Gastrocnemius medialis (tissue), 4 donors: ENCODE results near the gene ACOT11. TPM values are rescaled to one million over a fixed set of nuclear protein-coding genes. Genes with fewer than 3 reads are reported as not detected.
"Not testable (repeated sequence)": the region's sequence is repeated elsewhere in the genome, so short reads cannot be mapped to it uniquely, and the experiment has no call there.

Experiments
- ATAC-seq, 2 donors: fragments of 150-250 bp; one replicate each; pipeline ENCODE4 v1.9.1; 2016
- DNase-seq, 2 donors: peaks; one replicate each; pipeline ENCODE4 v3.0.0-alpha.2; 2019
- H3K27ac ChIP-seq, 4 donors: fragments of 200-600 bp; sonication (generic); 1 replicate in 1 of 4; 2 replicates in 3 of 4; pipeline ENCODE4 v1.5.1; 2016 to 2018; ENCODE audit warnings: mild to moderate bottlenecking in 2 of 4, moderate library complexity in 1 of 4
- H3K27me3 ChIP-seq, 3 donors: fragments of 200-600 bp; sonication (generic) in 2 of 3; 1 replicate in 1 of 3; 2 replicates in 2 of 3; pipeline versions ENCODE4 v1.5.1 to v1.6.0; 2016 to 2019; ENCODE audit warnings: mild to moderate bottlenecking in 1 of 3, moderate library complexity in 1 of 3
- H3K36me3 ChIP-seq, 2 donors: fragments of 200-600 bp; sonication (generic) in 1 of 2; one replicate each; pipeline ENCODE4 v1.5.1; 2017 to 2018
- H3K4me1 ChIP-seq, 2 donors: fragments of 200-600 bp; sonication (generic) in 1 of 2; one replicate each; pipeline ENCODE4 v1.5.1; 2016 to 2017; ENCODE audit warnings: mild to moderate bottlenecking in 2 of 2
- H3K4me3 ChIP-seq, 4 donors: fragments of 200-600 bp; sonication (generic) in 3 of 4; 1 replicate in 1 of 4; 2 replicates in 3 of 4; pipeline ENCODE4 v1.5.1; 2016 to 2019; ENCODE audit warnings: mild to moderate bottlenecking in 2 of 4
- H3K9me3 ChIP-seq, 3 donors: fragments of 200-600 bp; sonication (generic) in 2 of 3; 1 replicate in 1 of 3; 2 replicates in 2 of 3; pipeline ENCODE4 v1.5.1; 2016 to 2019
- CTCF ChIP-seq, 5 experiments: fragments of 450-650 bp in 3 of 5; fragments of 200-600 bp in 2 of 5; sonication (generic) in 2 of 5; IDR thresholded peaks in 4 of 5; conservative IDR thresholded peaks in 1 of 5; 1 replicate in 4 of 5; 2 replicates in 1 of 5; pipeline ENCODE4 v1.5.1; 2016 to 2019; ENCODE audit warnings: antibody characterized with exemption in 5 of 5, mild to moderate bottlenecking in 3 of 5, moderate library complexity in 3 of 5
- POLR2A ChIP-seq, 2 donors: fragments of 450-650 bp; IDR thresholded peaks; one replicate each; pipeline ENCODE4 v1.6.1; 2017; ENCODE audit warnings: antibody characterized with exemption in 2 of 2, mild to moderate bottlenecking in 2 of 2, moderate library complexity in 2 of 2
- in situ Hi-C, 4 donors: fragments of 200-750 bp; cut with MboI; loops; one replicate each; pipeline versions ENCODE4 v1.15.0 to v1.8.0; 2017; ENCODE audit warnings: low sequenced_read_pairs in 4 of 4
- intact Hi-C: fragments of 100-400 bp; cut with DNase I; formaldehyde crosslinking; loops from one replicate; pipeline ENCODE4 v1.15.1; 2023; ENCODE audit warnings: low total_unique reads
- total RNA-seq, 4 donors: library from RNA; depleted of rRNA; stranded (reverse); fragments of >200 nt; gene quantifications; one replicate each; pipeline versions ENCODE4 v1.1.0 to v1.2.3, GENCODE V29; 2016

ACOT11 gene
- total RNA-seq, 4 donors from 2014 or later = 0.90 to 3.2 (median 1.2) TPM

GRCh38 chr1:54517496-54517895 is 30.5 kb upstream of the ACOT11 start:
- in situ Hi-C loops (no loop called here), intact Hi-C loops (no loop called here)

GRCh38 chr1:54518489-54518888 is 29.5 kb upstream of the ACOT11 start:
- in situ Hi-C loops (no loop called here), intact Hi-C loops (no loop called here)
- no peaks in the 10 kb centered on the region for H3K27me3 ChIP-seq
- ATAC-seq (no peak), DNase-seq (no peak)
- TF ChIP-seq CTCF (IDR thresholded peaks at IDR 0.05 in 4 of 5, conservative IDR thresholded peaks at IDR 0.05 in 1 of 5) (no peak), POLR2A (IDR thresholded peaks at IDR 0.05) (no peak)
- no peaks in the 10 kb centered on the region for H3K9me3 ChIP-seq
- no peak overlapping the region for H3K27ac ChIP-seq
- no peak overlapping the region for H3K4me3 ChIP-seq
- H3K4me1 ChIP-seq = no peaks in the 10 kb centered on the region
- no peaks in the 10 kb centered on the region for H3K36me3 ChIP-seq

More at GRCh38 chr1:54517496-54517895, 30.5 kb upstream of the ACOT11 start:
- Histone ChIP-seq H3K36me3 (no peaks in the 10 kb centered on the region), H3K27ac (no peak overlapping the region), H3K9me3 (no peaks in the 10 kb centered on the region), H3K4me3 (no peak overlapping the region), H3K27me3 (no peaks in the 10 kb centered on the region), H3K4me1 (no peaks in the 10 kb centered on the region)
- ATAC-seq (no peak), DNase-seq (no peak)
- no peak for TF ChIP-seq CTCF (IDR thresholded peaks at IDR 0.05 in 4 of 5, conservative IDR thresholded peaks at IDR 0.05 in 1 of 5)
- TF ChIP-seq POLR2A (IDR thresholded peaks at IDR 0.05) = no peak

DNA sequence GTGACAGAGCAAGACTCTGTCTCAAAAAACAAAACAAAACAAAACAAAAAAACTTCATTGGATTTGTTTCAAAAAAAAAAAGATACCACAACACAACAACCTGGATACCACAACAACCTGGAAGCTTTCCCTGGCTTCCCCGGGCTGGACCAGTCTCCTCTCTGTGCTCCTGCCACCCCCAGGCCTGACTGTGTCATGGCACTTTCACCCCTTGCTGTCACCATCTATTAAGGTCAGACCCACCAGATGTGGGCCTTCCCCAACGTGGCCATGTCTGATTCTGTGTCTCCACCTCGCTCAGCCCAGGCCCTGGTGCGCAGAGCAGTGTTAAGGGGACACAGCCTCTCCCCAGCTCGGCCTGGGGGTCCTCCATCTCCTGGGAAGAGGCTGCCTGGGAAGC is 28.3 kb upstream of the ACOT11 start:
- intact Hi-C loops = no loop called here
- no peak for ATAC-seq
- in situ Hi-C loops = no loop called here

DNA sequence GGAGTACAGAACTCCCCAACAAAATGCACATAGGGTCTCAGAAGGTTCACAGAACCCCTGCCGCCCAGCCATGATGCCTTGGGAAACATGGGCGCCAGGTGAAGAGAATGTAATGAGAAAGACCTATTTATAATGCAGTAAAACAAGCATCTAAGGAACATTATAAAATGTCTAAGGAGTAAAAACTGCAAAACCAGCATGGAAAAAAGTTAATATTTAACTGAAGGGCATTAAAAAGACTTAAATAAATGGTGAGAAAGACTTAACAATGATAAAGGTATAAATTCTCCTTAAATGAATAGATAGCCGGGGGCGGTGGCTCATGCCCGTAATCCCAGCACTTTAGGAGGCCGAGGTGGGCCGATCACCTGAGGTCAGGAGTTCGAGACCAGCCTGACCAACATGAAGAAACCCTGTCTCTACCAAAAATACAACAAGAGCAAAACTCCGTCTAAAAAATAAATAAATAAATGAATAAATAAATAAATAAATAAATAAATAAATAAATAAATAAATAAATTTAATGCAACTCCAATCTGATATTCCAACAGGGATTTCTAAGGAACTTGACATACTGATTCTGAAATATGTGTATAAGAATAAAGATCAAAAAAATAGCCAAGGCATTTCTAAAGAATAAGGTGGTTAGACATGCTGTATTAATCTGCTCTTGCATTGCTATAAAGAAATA is 27.3 kb upstream of the ACOT11 start:
- no peak overlapping the region for H3K27ac ChIP-seq
- no peak for DNase-seq
- no peak overlapping the region for H3K4me3 ChIP-seq
- H3K36me3 ChIP-seq = no peaks in the 10 kb centered on the region
- TF ChIP-seq CTCF (IDR thresholded peaks at IDR 0.05 in 4 of 5, conservative IDR thresholded peaks at IDR 0.05 in 1 of 5) = no peak
- no peaks in the 10 kb centered on the region for H3K9me3 ChIP-seq
- no peak for ATAC-seq
- intact Hi-C loops (no loop called here), in situ Hi-C loops (no loop called here)
- H3K27me3 ChIP-seq = no peaks in the 10 kb centered on the region
- no peaks in the 10 kb centered on the region for H3K4me1 ChIP-seq

More for the DNA sequence above, 28.3 kb upstream of the ACOT11 start:
- no peaks in the 10 kb centered on the region for H3K9me3 ChIP-seq
- no peak for DNase-seq
- no peak overlapping the region for H3K4me3 ChIP-seq
- no peaks in the 10 kb centered on the region for H3K36me3 ChIP-seq
- no peak overlapping the region for H3K27ac ChIP-seq
- no peak for TF ChIP-seq CTCF (IDR thresholded peaks at IDR 0.05 in 4 of 5, conservative IDR thresholded peaks at IDR 0.05 in 1 of 5)
- TF ChIP-seq POLR2A (IDR thresholded peaks at IDR 0.05) = no peak
- no peaks in the 10 kb centered on the region for H3K27me3 ChIP-seq
- H3K4me1 ChIP-seq = no peaks in the 10 kb centered on the region

DNA sequence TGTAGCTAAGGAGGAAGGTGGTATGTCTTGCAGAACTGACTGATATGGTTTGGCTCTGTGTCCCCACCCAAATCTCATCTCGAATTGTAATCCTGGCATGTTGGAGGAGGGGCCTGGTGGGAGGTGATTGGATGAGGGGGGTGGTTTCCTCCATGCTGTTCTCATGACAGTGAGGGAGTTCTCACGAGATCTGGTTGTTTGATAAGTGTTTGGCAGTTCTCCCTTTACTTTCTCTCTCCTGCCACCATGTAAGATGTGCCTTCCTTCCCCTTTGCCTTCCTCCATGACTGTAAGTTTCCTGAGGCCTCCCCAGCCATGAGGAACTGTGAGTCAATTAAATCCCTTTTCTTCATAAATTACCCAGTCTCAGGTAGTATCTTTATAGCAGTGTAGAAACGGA is 21.5 kb upstream of the ACOT11 start:
- ATAC-seq, H3K9me3 ChIP-seq, H3K27ac ChIP-seq, in situ Hi-C loops, intact Hi-C loops, H3K4me1 ChIP-seq, DNase-seq, H3K4me3 ChIP-seq, H3K36me3 ChIP-seq, H3K27me3 ChIP-seq: not testable (repeated sequence)
